Hepatocyte (in vitro differentiated cells): ENCODE data around the gene PDP2. TPM values are rescaled to one million over a fixed set of nuclear protein-coding genes. Genes with fewer than 3 reads are reported as not detected.

ENCODE experiments used
- DNase-seq: peaks from one replicate; pipeline ENCODE4 v3.0.0-alpha.2; 2016; ENCODE audit warnings: low spot score
- H2AFZ ChIP-seq: fragments of 200-600 bp; sonication (generic); 2 replicates; pipeline ENCODE4 v1.6.0; 2016; ENCODE audit warnings: antibody characterized with exemption, mild to moderate bottlenecking
- H3K27ac ChIP-seq: fragments of 200-600 bp; sonication (generic); 2 replicates; pipeline ENCODE4 v1.5.1; 2016; ENCODE audit warnings: mild to moderate bottlenecking
- H3K27me3 ChIP-seq: fragments of 200-600 bp; sonication (generic); 2 replicates; pipeline ENCODE4 v1.6.1; 2016
- H3K36me3 ChIP-seq: fragments of 200-600 bp; sonication (generic); replicated peaks from 2 replicates; pipeline ENCODE4 v1.5.1; 2016; ENCODE audit warnings: low read depth; ENCODE audit not compliant: insufficient read depth
- H3K4me1 ChIP-seq: fragments of 200-600 bp; sonication (generic); 2 replicates; pipeline ENCODE4 v1.5.1; 2016; ENCODE audit warnings: mild to moderate bottlenecking, moderate library complexity; ENCODE audit not compliant: insufficient read depth
- H3K4me2 ChIP-seq: fragments of 200-600 bp; sonication (generic); 2 replicates; pipeline ENCODE4 v1.6.0; 2016
- H3K4me3 ChIP-seq: fragments of 200-600 bp; sonication (generic); 2 replicates; pipeline ENCODE4 v1.5.1; 2016; ENCODE audit warnings: mild to moderate bottlenecking
- H3K79me2 ChIP-seq: fragments of 200-600 bp; sonication (generic); 2 replicates; pipeline ENCODE4 v1.6.0; 2017; ENCODE audit warnings: mild to moderate bottlenecking
- H3K9me2 ChIP-seq: fragments of 200-600 bp; sonication (generic); replicated peaks from 2 replicates; pipeline ENCODE4 v1.6.0; 2017; ENCODE audit warnings: mild to moderate bottlenecking; ENCODE audit not compliant: insufficient read depth
- H3K9me3 ChIP-seq: fragments of 200-600 bp; sonication (generic); 2 replicates; pipeline ENCODE4 v1.5.1; 2016; ENCODE audit warnings: low read depth, mild to moderate bottlenecking
- H4K20me1 ChIP-seq: fragments of 200-600 bp; sonication (generic); 2 replicates; pipeline ENCODE4 v1.6.0; 2016; ENCODE audit warnings: mild to moderate bottlenecking; ENCODE audit not compliant: insufficient read depth, poor library complexity, severe bottlenecking
- CTCF ChIP-seq: fragments of 200-600 bp; sonication (generic); IDR thresholded peaks from 2 replicates; pipeline ENCODE4 v1.5.1; 2016; ENCODE audit warnings: antibody characterized with exemption, mild to moderate bottlenecking; ENCODE audit not compliant: poor library complexity
- EZH2 ChIP-seq: fragments of 200-600 bp; sonication (generic); IDR thresholded peaks from 2 replicates; pipeline ENCODE4 v1.6.1; 2016; ENCODE audit warnings: antibody characterized with exemption, mild to moderate bottlenecking, borderline replicate concordance
- EZH2phosphoT487 ChIP-seq: fragments of 200-600 bp; sonication (generic); IDR thresholded peaks from one replicate; pipeline ENCODE4 v1.6.1; 2018; ENCODE audit warnings: antibody characterized with exemption, mild to moderate bottlenecking, low read depth, moderate library complexity; ENCODE audit not compliant: unreplicated experiment, severe bottlenecking
- WGBS: methylation state at CpG from one replicate; pipeline ENCODE4 v1.1.6; 2016; ENCODE audit warnings: low lambda C conversion rate; ENCODE audit errors: missing lambda C conversion rate; 5-methylcytosine and 5-hydroxymethylcytosine counted together
- polyA plus RNA-seq: library from polyadenylated mRNA; unstranded; fragments of >200 nt; fragmentation: Nextera tagmentation; extraction: Ambion mirVana; gene quantifications from 2 replicates; pipeline ENCODE4 v1.2.1, GENCODE V29; 2016
- total RNA-seq: library from RNA; depleted of rRNA; stranded (reverse); fragments of >200 nt; gene quantifications from 2 replicates; pipeline ENCODE4 v1.2.3, GENCODE V29; 2014

PDP2 gene
- total and polyA plus RNA-seq, 2 experiments from 2014 or later = 5.2 to 17.7 TPM

- H3K9me2 ChIP-seq = no peaks in the 10 kb centered on the region
- H3K4me3 ChIP-seq = no peak overlapping the region
- no peak overlapping the region for H3K4me2 ChIP-seq
- DNase-seq = no peak
- peaks cover 3% of the 10 kb centered on the region for H3K4me1 ChIP-seq
- H4K20me1 ChIP-seq = no peaks in the 10 kb centered on the region
- TF ChIP-seq EZH2phosphoT487 (no peak), EZH2 (no peak), CTCF (no peak)
- no peaks in the 10 kb centered on the region for H3K79me2 ChIP-seq
- H3K36me3 ChIP-seq = no peaks in the 10 kb centered on the region
- no peak overlapping the region for H2AFZ ChIP-seq
- H3K27ac ChIP-seq = no peak overlapping the region
- WGBS = 94% methylated on average over 2 of the region's 2 CpGs
- no peaks in the 10 kb centered on the region for H3K9me3 ChIP-seq
- peaks cover 48% of the 10 kb centered on the region for H3K27me3 ChIP-seq
Measured at GRCh38 chr16:66843191-66843590, 37.1 kb upstream of the PDP2 start.

GRCh38 chr16:66844009-66844341 is 36.3 kb upstream of the PDP2 start:
- H3K4me2 ChIP-seq = peak overlapping the region; percentile 99
- H3K9me2 ChIP-seq = no peaks in the 10 kb centered on the region
- DNase-seq = no peak
- no peak overlapping the region for H3K27ac ChIP-seq
- H3K27me3 ChIP-seq = peaks cover 48% of the 10 kb centered on the region
- no peaks in the 10 kb centered on the region for H3K79me2 ChIP-seq
- WGBS = 26% methylated on average over 6 of the region's 14 CpGs
- no peaks in the 10 kb centered on the region for H3K36me3 ChIP-seq
- H3K4me3 ChIP-seq = no peak overlapping the region
- H3K4me1 ChIP-seq = peaks cover 3% of the 10 kb centered on the region
- H4K20me1 ChIP-seq = no peaks in the 10 kb centered on the region
- H3K9me3 ChIP-seq = no peaks in the 10 kb centered on the region
- no peak for TF ChIP-seq EZH2phosphoT487
- TF ChIP-seq CTCF = no peak
- no peak for TF ChIP-seq EZH2
- H2AFZ ChIP-seq = no peak overlapping the region

- H3K27me3 ChIP-seq = peaks cover 43% of the 10 kb centered on the region
- H3K9me2 ChIP-seq = no peaks in the 10 kb centered on the region
- H3K79me2 ChIP-seq = no peaks in the 10 kb centered on the region
- peak within 1 kb of the TSS; percentile 33 for H3K4me3 ChIP-seq
- H3K9me3 ChIP-seq = no peaks in the 10 kb centered on the region
- no peak within 1 kb of the TSS for H2AFZ ChIP-seq
- H3K36me3 ChIP-seq = no peaks in the 10 kb centered on the region
- no peak within 1 kb of the TSS for H3K27ac ChIP-seq
- 3% methylated on average over 58 of the region's 79 CpGs for WGBS
- H3K4me1 ChIP-seq = peaks cover 3% of the 10 kb centered on the region
- no peaks in the 10 kb centered on the region for H4K20me1 ChIP-seq
- no peak for DNase-seq
- H3K4me2 ChIP-seq = peak within 1 kb of the TSS; percentile 99
- TF ChIP-seq CTCF (no peak), EZH2 (peak; percentile 83)
Measured at GRCh38 chr16:66844342-66845079, 35.8 kb upstream of the PDP2 start, which contains the start of gene CA7. Gene CA7 (plus strand): TSS chr16:66844414. CDS start chr16:66844488, 74 bp downstream.

GRCh38 chr16:66845080-66845410 is 35.3 kb upstream of the PDP2 start:
- peaks cover 3% of the 10 kb centered on the region for H3K4me1 ChIP-seq
- TF ChIP-seq CTCF (no peak), EZH2 (no peak), EZH2phosphoT487 (no peak)
- no peaks in the 10 kb centered on the region for H3K9me2 ChIP-seq
- H3K27ac ChIP-seq = no peak overlapping the region
- no peaks in the 10 kb centered on the region for H4K20me1 ChIP-seq
- H3K9me3 ChIP-seq = no peaks in the 10 kb centered on the region
- H2AFZ ChIP-seq = no peak overlapping the region
- no peaks in the 10 kb centered on the region for H3K36me3 ChIP-seq
- peaks cover 43% of the 10 kb centered on the region for H3K27me3 ChIP-seq
- DNase-seq = no peak
- no peaks in the 10 kb centered on the region for H3K79me2 ChIP-seq
- WGBS = 21% methylated on average over 9 of the region's 10 CpGs
- peak overlapping the region; percentile 33 for H3K4me3 ChIP-seq
- peak overlapping the region; percentile 99 for H3K4me2 ChIP-seq
